ENCODE measurements around the gene BCKDHA. TPM values are rescaled to one million over a fixed set of nuclear protein-coding genes. Genes with fewer than 3 reads are reported as not detected.

Gene BCKDHA
- total and polyA plus RNA-seq, 2 donors: 28.8 to 37.7 TPM

GRCh38 chr19:41415154-41415571 is 17.5 kb downstream of the BCKDHA start:
- DNase-seq (ENCODE audit: low read depth in 6 of 9, low spot score in 9 of 9): no peak
- Histone ChIP-seq H3K4me1 (ENCODE audit: control insufficient read depth in 2 of 2, insufficient read depth in 2 of 2, low read length in 2 of 2) (no peaks in the 10 kb centered on the region), H3K27ac (ENCODE audit: low read depth in 1 of 2, low read length in 1 of 2) (no peak overlapping the region), H3K9me3 (ENCODE audit: control insufficient read depth in 2 of 2, insufficient read depth in 1 of 2, low read length in 1 of 2) (no peaks in the 10 kb centered on the region), H3K36me3 (ENCODE audit: control insufficient read depth in 2 of 2, insufficient read depth in 2 of 2, low read length in 1 of 2) (peaks cover 46 to 74% of the 10 kb centered on the region in 2 donors), H3K4me3 (ENCODE audit: low read length in 2 of 2) (no peak overlapping the region), H3K27me3 (ENCODE audit: control insufficient read depth in 2 of 2, insufficient read depth in 1 of 2, low read length in 1 of 2) (no peaks in the 10 kb centered on the region)
- WGBS: 96% methylated on average over 9 of the region's 9 CpGs

GRCh38 chr19:41416194-41416674 is 18.6 kb downstream of the BCKDHA start:
- H3K27me3 ChIP-seq (ENCODE audit: control insufficient read depth in 2 of 2, insufficient read depth in 1 of 2, low read length in 1 of 2): no peaks in the 10 kb centered on the region
- no peak for DNase-seq (ENCODE audit: low read depth in 6 of 9, low spot score in 9 of 9)
- no peaks in the 10 kb centered on the region for H3K4me1 ChIP-seq (ENCODE audit: control insufficient read depth in 2 of 2, insufficient read depth in 2 of 2, low read length in 2 of 2)
- 98% methylated on average over 12 of the region's 12 CpGs for WGBS
- H3K9me3 ChIP-seq (ENCODE audit: control insufficient read depth in 2 of 2, insufficient read depth in 1 of 2, low read length in 1 of 2): no peaks in the 10 kb centered on the region
- H3K27ac ChIP-seq (ENCODE audit: low read depth in 1 of 2, low read length in 1 of 2): no peak overlapping the region
- no peak overlapping the region for H3K4me3 ChIP-seq (ENCODE audit: low read length in 2 of 2)
- peaks cover 49 to 77% of the 10 kb centered on the region in 2 donors for H3K36me3 ChIP-seq (ENCODE audit: control insufficient read depth in 2 of 2, insufficient read depth in 2 of 2, low read length in 1 of 2)

GRCh38 chr19:41420101-41420880 is 22.7 kb downstream of the BCKDHA start:
- DNase-seq (ENCODE audit: low read depth in 6 of 9, low spot score in 9 of 9): no peak
- Histone ChIP-seq H3K27ac (ENCODE audit: low read depth in 1 of 2, low read length in 1 of 2) (no peak overlapping the region), H3K4me1 (ENCODE audit: control insufficient read depth in 2 of 2, insufficient read depth in 2 of 2, low read length in 2 of 2) (no peaks in the 10 kb centered on the region), H3K9me3 (ENCODE audit: control insufficient read depth in 2 of 2, insufficient read depth in 1 of 2, low read length in 1 of 2) (no peaks in the 10 kb centered on the region), H3K27me3 (ENCODE audit: control insufficient read depth in 2 of 2, insufficient read depth in 1 of 2, low read length in 1 of 2) (no peaks in the 10 kb centered on the region), H3K4me3 (ENCODE audit: low read length in 2 of 2) (no peak overlapping the region), H3K36me3 (ENCODE audit: control insufficient read depth in 2 of 2, insufficient read depth in 2 of 2, low read length in 1 of 2) (peaks cover 44 to 74% of the 10 kb centered on the region in 2 donors)
- WGBS: 48% methylated on average over 8 of the region's 8 CpGs

- peaks cover 40 to 76% of the 10 kb centered on the region in 2 donors for H3K36me3 ChIP-seq (ENCODE audit: control insufficient read depth in 2 of 2, insufficient read depth in 2 of 2, low read length in 1 of 2)
- 95% methylated on average over 6 of the region's 6 CpGs for WGBS
- H3K27ac ChIP-seq (ENCODE audit: low read depth in 1 of 2, low read length in 1 of 2): no peak overlapping the region
- H3K27me3 ChIP-seq (ENCODE audit: control insufficient read depth in 2 of 2, insufficient read depth in 1 of 2, low read length in 1 of 2): no peaks in the 10 kb centered on the region
- no peaks in the 10 kb centered on the region for H3K4me1 ChIP-seq (ENCODE audit: control insufficient read depth in 2 of 2, insufficient read depth in 2 of 2, low read length in 2 of 2)
- H3K4me3 ChIP-seq (ENCODE audit: low read length in 2 of 2): no peak overlapping the region
- no peak for DNase-seq (ENCODE audit: low read depth in 6 of 9, low spot score in 9 of 9)
- no peaks in the 10 kb centered on the region for H3K9me3 ChIP-seq (ENCODE audit: control insufficient read depth in 2 of 2, insufficient read depth in 1 of 2, low read length in 1 of 2)
These were observed 23.7 kb downstream of the BCKDHA start for GRCh38 chr19:41421314-41421713.

- Histone ChIP-seq H3K36me3 (ENCODE audit: control insufficient read depth in 2 of 2, insufficient read depth in 2 of 2, low read length in 1 of 2) (peaks cover 39 to 74% of the 10 kb centered on the region in 2 donors), H3K4me3 (ENCODE audit: low read length in 2 of 2) (no peak overlapping the region), H3K9me3 (ENCODE audit: control insufficient read depth in 2 of 2, insufficient read depth in 1 of 2, low read length in 1 of 2) (no peaks in the 10 kb centered on the region), H3K27ac (ENCODE audit: low read depth in 1 of 2, low read length in 1 of 2) (no peak overlapping the region), H3K27me3 (ENCODE audit: control insufficient read depth in 2 of 2, insufficient read depth in 1 of 2, low read length in 1 of 2) (no peaks in the 10 kb centered on the region), H3K4me1 (ENCODE audit: control insufficient read depth in 2 of 2, insufficient read depth in 2 of 2, low read length in 2 of 2) (peaks cover 0 to under 1% of the 10 kb centered on the region in 2 donors)
- WGBS: 99% methylated on average over 20 of the region's 20 CpGs
- no peak for DNase-seq (ENCODE audit: low read depth in 6 of 9, low spot score in 9 of 9)
These were observed 24.4 kb downstream of the BCKDHA start for GRCh38 chr19:41421973-41422372.

- Histone ChIP-seq H3K27me3 (ENCODE audit: control insufficient read depth in 2 of 2, insufficient read depth in 1 of 2, low read length in 1 of 2) (no peaks in the 10 kb centered on the region), H3K36me3 (ENCODE audit: control insufficient read depth in 2 of 2, insufficient read depth in 2 of 2, low read length in 1 of 2) (peaks cover 36 to 69% of the 10 kb centered on the region in 2 donors), H3K4me1 (ENCODE audit: control insufficient read depth in 2 of 2, insufficient read depth in 2 of 2, low read length in 2 of 2) (peaks cover under 1 to 5% of the 10 kb centered on the region in 2 donors), H3K9me3 (ENCODE audit: control insufficient read depth in 2 of 2, insufficient read depth in 1 of 2, low read length in 1 of 2) (no peaks in the 10 kb centered on the region), H3K4me3 (ENCODE audit: low read length in 2 of 2) (no peak overlapping the region), H3K27ac (ENCODE audit: low read depth in 1 of 2, low read length in 1 of 2) (no peak overlapping the region)
- no peak for DNase-seq (ENCODE audit: low read depth in 6 of 9, low spot score in 9 of 9)
- WGBS: 91% methylated on average over 18 of the region's 18 CpGs
These were observed 24.8 kb downstream of the BCKDHA start for GRCh38 chr19:41422456-41422855.

GRCh38 chr19:41422955-41423354 is 25.3 kb downstream of the BCKDHA start:
- no peak overlapping the region for H3K4me3 ChIP-seq (ENCODE audit: low read length in 2 of 2)
- no peaks in the 10 kb centered on the region for H3K27me3 ChIP-seq (ENCODE audit: control insufficient read depth in 2 of 2, insufficient read depth in 1 of 2, low read length in 1 of 2)
- 98% methylated on average over 12 of the region's 12 CpGs for WGBS
- H3K9me3 ChIP-seq (ENCODE audit: control insufficient read depth in 2 of 2, insufficient read depth in 1 of 2, low read length in 1 of 2): no peaks in the 10 kb centered on the region
- DNase-seq (ENCODE audit: low read depth in 6 of 9, low spot score in 9 of 9): no peak
- peaks cover 4 to 10% of the 10 kb centered on the region in 2 donors for H3K4me1 ChIP-seq (ENCODE audit: control insufficient read depth in 2 of 2, insufficient read depth in 2 of 2, low read length in 2 of 2)
- H3K36me3 ChIP-seq (ENCODE audit: control insufficient read depth in 2 of 2, insufficient read depth in 2 of 2, low read length in 1 of 2): peaks cover 36 to 69% of the 10 kb centered on the region in 2 donors
- H3K27ac ChIP-seq (ENCODE audit: low read depth in 1 of 2, low read length in 1 of 2): no peak overlapping the region

- Histone ChIP-seq H3K9me3 (ENCODE audit: control insufficient read depth in 2 of 2, insufficient read depth in 1 of 2, low read length in 1 of 2) (no peaks in the 10 kb centered on the region), H3K27ac (ENCODE audit: low read depth in 1 of 2, low read length in 1 of 2) (no peak overlapping the region), H3K36me3 (ENCODE audit: control insufficient read depth in 2 of 2, insufficient read depth in 2 of 2, low read length in 1 of 2) (peaks cover 29 to 63% of the 10 kb centered on the region in 2 donors), H3K4me1 (ENCODE audit: control insufficient read depth in 2 of 2, insufficient read depth in 2 of 2, low read length in 2 of 2) (peaks cover 13 to 22% of the 10 kb centered on the region in 2 donors), H3K4me3 (ENCODE audit: low read length in 2 of 2) (no peak overlapping the region), H3K27me3 (ENCODE audit: control insufficient read depth in 2 of 2, insufficient read depth in 1 of 2, low read length in 1 of 2) (no peaks in the 10 kb centered on the region)
- 96% methylated on average over 21 of the region's 21 CpGs for WGBS
- DNase-seq (ENCODE audit: low read depth in 6 of 9, low spot score in 9 of 9): no peak
These were observed 26.9 kb downstream of the BCKDHA start for GRCh38 chr19:41424335-41425173.

Measured in thymus (tissue), 11 donors.